ENCODE results near the gene NT5M.

The NT5M gene

DNA sequence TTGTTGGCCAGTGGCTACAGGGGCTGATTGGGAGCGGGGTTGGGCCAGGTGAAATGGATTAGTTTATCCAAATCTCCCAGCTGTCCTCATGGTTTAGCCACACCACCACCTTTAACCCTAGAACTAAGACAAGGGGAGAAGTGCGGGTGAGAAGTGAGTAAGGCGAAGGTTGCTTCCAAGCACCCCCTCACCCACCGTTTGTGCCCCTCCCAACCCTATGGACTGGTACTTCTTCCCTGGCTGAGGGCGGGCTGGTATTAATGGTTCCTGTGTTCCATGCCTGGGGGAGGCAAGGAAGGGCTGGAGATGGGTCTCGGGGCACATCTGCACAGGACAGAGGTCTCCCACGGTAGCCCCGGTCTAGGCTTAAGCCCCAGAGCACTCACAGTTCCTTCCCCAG is 25.1 kb downstream of the NT5M start:
- TF ChIP-seq, protein P1, sequence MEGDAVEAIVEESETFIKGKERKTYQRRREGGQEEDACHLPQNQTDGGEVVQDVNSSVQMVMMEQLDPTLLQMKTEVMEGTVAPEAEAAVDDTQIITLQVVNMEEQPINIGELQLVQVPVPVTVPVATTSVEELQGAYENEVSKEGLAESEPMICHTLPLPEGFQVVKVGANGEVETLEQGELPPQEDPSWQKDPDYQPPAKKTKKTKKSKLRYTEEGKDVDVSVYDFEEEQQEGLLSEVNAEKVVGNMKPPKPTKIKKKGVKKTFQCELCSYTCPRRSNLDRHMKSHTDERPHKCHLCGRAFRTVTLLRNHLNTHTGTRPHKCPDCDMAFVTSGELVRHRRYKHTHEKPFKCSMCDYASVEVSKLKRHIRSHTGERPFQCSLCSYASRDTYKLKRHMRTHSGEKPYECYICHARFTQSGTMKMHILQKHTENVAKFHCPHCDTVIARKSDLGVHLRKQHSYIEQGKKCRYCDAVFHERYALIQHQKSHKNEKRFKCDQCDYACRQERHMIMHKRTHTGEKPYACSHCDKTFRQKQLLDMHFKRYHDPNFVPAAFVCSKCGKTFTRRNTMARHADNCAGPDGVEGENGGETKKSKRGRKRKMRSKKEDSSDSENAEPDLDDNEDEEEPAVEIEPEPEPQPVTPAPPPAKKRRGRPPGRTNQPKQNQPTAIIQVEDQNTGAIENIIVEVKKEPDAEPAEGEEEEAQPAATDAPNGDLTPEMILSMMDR (conservative IDR thresholded peaks at IDR 0.05) = no peak
- H3K27ac ChIP-seq = no peak overlapping the region

DNA sequence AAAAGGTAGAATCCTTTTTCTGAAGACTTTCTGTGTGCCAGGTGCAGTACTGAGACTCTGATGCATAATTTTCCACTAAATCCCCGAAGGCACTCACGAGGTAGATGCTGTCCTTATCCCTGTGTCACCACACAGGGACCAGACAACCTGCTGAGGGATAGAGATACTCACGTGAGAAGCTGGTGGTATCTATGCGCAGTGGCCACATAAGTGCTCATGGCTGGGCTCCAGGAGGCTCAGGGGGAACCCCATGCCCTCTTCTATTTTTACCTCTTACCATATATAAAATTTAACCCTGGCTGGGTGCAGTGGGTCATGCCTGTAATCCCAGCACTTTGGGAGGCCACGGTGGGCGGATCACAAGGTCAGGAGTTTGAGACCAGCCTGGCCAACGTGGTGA is 38.3 kb downstream of the NT5M start:
- TF ChIP-seq, protein P1 (conservative IDR thresholded peaks at IDR 0.05) = no peak
- H3K27ac ChIP-seq = no peak overlapping the region

DNA sequence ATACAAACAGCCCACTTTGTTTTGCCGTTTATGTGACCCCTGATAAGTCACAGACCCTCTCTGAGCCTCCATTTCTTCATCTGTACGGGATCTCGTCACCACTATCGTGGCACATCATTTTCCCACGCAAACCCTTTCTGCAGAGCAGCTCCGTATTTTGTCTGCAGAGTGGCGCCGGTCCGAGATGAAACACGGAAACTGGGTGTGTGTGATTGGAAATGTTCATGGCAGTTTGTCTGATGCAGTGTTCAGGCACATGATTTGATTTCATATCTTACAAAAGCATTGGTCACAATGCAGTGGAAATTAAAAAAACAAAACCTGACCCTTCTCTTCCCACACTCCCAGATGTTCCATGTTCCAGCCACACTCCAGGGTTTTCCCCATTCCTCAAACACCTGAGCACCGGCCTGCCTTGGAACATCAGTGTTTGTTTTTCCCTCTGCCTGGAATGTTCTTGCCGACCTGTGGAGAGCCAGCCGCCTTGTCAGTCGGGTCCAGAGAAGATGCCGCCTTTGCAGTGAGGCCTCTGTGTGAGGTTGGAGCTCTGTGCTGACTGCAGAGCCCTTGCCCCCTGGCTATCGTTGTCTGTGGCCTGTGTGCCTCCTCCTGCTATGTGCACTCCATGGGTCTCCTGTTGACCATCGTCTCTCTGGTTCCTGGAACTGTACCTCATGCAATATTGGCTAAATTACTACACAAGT is 39.2 kb downstream of the NT5M start:
- TF ChIP-seq, protein P1 (conservative IDR thresholded peaks at IDR 0.05) = no peak

DNA sequence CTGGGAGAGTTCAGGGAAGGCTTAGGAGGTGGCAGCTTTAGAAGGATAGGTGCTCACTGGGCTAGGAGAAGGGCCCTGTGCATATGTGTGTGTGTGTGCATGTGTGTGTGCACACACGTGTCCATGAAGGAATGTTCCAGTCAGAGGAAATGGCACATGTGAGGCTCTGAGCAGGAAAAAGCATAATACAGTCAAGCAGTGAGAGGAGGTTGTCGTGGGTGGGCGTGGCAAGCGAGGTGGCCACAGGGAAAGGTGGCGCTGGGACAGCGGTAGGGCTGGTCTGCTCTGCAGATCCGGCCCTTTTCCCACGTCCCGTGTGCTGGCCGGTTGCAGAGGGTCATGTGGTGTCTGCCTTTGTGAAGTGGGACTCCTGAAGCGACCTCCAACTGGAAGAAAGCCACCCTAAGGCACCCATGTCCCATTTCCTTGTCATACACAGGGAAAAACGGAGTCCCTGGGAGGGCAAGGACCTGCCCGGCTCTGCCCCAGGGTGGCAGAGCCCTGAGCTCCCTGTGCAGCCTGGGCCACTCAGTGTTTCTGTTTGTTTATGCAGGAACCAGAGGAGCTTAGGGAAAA is 40.1 kb downstream of the NT5M start:
- H3K27ac ChIP-seq = no peak overlapping the region
- TF ChIP-seq, protein P1 (conservative IDR thresholded peaks at IDR 0.05) = no peak

More for the DNA sequence above, 39.2 kb downstream of the NT5M start:
- H3K27ac ChIP-seq = no peak overlapping the region

DNA sequence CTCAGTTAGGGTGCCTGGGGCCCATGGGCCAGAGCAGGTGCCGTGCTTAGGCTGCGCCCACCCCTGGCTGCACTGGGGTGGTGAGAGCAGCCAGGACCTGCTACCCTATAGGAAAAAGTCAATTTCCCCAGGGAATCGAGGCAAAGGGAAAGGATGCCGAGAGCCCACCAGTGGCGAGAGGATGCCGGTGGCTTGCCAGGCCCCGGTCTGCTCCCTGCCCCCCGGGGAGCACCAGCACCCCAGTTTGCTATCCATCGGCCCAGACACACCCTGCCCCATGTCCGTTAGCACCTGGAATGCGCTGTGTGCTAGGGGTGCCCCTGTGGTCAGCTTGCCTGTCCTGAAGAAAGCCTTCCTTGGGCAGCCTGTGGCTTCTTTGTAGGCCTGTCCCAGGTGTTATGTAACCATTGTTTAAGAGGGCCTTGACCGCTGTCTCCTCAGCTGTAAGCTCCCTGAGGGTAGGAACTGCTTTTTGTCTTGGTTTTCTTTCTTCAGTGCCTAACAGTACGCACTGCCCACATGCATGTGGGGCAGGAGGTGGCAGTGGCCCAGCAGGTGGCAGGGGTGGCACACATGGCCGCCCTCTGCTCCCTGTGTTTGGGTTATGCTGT is 40.8 kb downstream of the NT5M start:
- H3K27ac ChIP-seq = no peak overlapping the region
- TF ChIP-seq, protein P1 (conservative IDR thresholded peaks at IDR 0.05) = no peak

DNA sequence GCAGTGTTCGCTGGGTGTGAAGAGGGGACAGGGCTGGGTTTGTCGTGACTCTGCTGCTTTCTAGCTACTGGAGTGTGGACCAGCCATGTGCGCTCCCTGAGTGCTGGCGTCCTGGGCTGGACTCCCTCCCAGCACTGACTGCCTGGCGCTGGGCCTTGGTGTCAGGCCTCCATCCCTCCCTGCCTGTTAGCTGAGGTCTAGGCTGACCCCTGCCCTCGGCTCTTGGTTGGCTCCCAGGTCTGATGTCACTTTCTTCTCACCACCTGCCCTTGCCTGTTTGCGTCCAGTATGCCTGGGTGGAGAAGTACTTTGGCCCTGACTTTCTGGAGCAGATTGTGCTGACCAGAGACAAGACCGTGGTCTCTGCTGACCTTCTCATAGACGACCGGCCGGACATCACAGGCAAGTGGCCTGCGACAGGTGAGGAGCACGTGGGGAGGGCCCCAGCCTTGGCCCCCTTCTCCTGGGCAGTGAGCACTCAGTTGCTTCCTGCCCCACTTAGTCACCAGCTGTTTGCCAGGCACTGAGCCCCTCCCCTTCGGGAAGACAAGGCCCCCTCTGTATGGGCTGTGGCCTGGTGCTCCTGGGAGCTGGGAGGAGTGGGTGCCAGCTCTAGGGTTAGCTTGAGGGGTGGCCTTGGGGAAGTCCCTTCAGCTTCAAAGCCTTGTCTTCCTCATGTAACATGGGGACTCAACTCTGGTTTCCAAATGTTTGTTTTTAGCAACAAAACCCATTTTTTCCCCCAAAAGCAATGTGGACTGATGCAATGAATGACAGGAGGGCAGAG is 41.5 kb downstream of the NT5M start:
- TF ChIP-seq, protein P1 (conservative IDR thresholded peaks at IDR 0.05) = no peak
- no peak overlapping the region for H3K27ac ChIP-seq

DNA sequence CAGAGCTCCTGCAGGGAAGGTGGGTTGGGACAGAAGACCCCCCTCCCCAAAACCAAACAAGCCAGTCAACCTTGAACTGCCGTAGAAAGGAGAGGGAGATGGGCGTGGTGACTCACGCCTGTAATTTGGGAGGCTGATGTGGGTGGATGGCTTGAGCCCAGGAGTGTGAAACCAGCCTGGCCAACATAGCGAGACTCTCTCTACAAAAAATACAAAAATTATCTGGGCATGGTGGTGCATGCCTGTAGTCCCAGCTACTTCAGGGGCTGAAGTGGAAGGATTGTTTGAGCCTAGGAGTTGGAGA is 42.1 kb downstream of the NT5M start:
- TF ChIP-seq, protein P1 (conservative IDR thresholded peaks at IDR 0.05) = no peak
- no peak overlapping the region for H3K27ac ChIP-seq

Data from VCaP (cell line).